ENCODE data around the gene OR52N2.

Gene OR52N2

DNA sequence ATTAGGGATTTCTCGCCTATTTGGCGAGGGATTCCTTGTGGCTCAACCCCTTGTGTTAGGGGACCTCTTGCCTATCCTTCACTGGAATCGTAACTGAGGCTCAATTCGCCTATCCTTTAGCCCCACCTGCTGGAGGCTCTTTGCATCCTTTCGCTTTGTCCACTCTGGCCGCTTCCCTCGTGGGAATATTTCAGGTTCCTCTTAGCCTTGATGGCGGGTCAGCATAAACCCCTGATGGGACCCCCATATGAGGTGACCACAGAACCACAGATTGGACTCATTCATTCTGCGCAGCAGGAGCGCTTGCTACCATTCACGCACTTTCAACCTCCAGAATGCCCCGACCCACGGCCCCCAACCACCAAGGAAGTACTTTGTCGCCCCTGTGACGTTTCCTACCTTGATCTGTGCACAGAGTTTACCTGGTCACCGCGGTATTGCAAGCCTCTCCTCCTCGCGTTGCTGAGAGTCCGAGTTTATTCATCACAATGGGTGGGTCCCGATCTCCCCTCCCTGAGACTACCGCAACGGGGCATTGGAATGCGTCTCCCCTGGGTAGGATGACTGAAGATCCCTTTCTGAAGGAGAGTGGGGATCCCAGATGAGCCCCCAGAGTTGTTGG is at the start of gene OR52N2:
OR52N2 (plus strand) TSS at position 425 of the 622 bp plus-strand sequence. CDS start 11,412 bp downstream, outside the sequence.
- TF ChIP-seq, protein P1, sequence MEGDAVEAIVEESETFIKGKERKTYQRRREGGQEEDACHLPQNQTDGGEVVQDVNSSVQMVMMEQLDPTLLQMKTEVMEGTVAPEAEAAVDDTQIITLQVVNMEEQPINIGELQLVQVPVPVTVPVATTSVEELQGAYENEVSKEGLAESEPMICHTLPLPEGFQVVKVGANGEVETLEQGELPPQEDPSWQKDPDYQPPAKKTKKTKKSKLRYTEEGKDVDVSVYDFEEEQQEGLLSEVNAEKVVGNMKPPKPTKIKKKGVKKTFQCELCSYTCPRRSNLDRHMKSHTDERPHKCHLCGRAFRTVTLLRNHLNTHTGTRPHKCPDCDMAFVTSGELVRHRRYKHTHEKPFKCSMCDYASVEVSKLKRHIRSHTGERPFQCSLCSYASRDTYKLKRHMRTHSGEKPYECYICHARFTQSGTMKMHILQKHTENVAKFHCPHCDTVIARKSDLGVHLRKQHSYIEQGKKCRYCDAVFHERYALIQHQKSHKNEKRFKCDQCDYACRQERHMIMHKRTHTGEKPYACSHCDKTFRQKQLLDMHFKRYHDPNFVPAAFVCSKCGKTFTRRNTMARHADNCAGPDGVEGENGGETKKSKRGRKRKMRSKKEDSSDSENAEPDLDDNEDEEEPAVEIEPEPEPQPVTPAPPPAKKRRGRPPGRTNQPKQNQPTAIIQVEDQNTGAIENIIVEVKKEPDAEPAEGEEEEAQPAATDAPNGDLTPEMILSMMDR (IDR thresholded peaks at IDR 0.05; ENCODE audit: extremely low read depth, missing control alignments): peak; percentile 72

DNA sequence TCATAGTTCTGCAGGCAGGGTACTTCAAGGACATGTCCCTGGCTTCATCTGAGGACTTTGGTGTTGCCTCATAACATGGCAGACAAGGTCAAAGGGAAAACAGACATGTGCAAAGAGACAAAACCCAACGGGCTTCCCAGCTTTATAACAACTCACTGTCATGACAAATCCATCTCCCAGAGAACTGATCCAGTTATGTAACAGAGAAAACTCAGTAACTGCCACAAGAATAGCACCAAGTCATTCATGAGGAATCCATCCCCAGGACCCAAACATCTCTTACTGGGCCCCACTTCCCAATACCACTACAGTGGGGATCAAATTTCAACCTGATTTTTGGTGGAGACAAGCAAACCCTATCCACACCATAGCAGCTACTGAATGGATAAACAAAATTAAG is 41.7 kb upstream of the OR52N2 start:
- TF ChIP-seq, protein P1 (IDR thresholded peaks at IDR 0.05; ENCODE audit: extremely low read depth, missing control alignments): no peak
- no peak for DNase-seq (ENCODE audit: low spot score)

More for the DNA sequence above, at the start of gene OR52N2:
- peak; percentile 50 for DNase-seq (ENCODE audit: low spot score)

DNA sequence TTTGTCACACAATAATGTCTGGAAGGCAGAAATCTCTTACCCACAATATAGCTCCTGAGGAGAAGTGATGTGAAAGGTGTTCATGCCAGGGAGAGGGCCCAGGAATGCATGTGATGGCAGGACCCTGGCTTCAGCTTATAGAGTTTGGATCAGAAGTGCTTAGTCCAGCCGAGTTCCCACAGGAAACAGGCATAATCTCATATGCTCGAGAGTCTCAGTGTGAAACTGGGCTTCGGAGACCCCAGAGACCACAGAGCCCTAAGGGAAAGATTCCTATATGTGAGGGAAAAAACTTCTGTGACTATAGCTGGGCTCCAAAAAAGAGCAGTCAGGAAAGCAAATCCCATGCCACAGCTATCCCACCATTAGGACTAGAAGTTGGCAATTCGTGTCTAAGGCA is 25.5 kb upstream of the OR52N2 start, which contains the start of gene OR52N5:
OR52N5 (minus strand) TSS at position 101 of the 400 bp plus-strand sequence. CDS start 4,721 bp downstream, outside the sequence.
- no peak for DNase-seq (ENCODE audit: low spot score)
- TF ChIP-seq, protein P1 (IDR thresholded peaks at IDR 0.05; ENCODE audit: extremely low read depth, missing control alignments): no peak

DNA sequence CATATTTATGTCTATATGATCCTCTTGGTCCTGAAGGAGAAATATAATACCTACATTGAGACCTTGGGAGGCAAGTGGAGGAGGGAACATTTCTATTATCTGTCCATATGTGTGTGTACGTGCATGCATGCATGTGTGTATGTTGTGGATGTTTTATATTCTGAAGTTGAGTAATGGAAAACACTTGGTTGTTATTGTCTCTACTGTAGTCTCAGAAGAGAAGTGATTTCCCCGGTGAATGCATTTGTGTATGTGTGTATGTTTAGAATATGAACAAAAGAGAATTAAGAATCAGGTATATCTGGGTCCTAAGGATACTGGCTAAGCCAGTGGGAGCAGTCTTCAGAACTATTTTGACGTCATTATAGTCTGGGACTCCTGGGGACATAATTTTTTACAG is 17.6 kb upstream of the OR52N2 start, which contains the start of gene OR52N1:
OR52N1 (minus strand) TSS at position 101 of the 400 bp plus-strand sequence. CDS start 2,449 bp downstream, outside the sequence.
- TF ChIP-seq, protein P1 (IDR thresholded peaks at IDR 0.05; ENCODE audit: extremely low read depth, missing control alignments): no peak
- no peak for DNase-seq (ENCODE audit: low spot score)

DNA sequence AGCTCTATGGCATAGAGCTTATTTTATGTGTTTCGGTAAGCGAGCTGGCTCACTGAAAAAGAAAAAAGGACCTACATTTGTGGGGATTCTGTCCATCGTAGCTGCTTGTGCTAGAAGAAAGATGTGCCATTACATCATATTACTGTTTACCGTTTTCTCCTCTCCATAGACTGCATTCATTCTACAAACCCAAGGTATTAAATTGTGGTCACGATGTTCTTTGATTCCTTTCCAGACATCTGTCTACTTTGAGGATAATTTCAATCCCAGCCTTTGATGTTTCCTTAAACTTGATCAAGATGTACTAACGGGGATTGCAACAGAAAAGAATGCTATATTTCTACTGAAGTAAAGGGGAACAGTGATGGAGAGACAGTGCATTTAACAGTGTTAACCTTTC is 12.2 kb upstream of the OR52N2 start:
- DNase-seq (ENCODE audit: low spot score): no peak
- TF ChIP-seq, protein P1 (IDR thresholded peaks at IDR 0.05; ENCODE audit: extremely low read depth, missing control alignments): no peak

DNA sequence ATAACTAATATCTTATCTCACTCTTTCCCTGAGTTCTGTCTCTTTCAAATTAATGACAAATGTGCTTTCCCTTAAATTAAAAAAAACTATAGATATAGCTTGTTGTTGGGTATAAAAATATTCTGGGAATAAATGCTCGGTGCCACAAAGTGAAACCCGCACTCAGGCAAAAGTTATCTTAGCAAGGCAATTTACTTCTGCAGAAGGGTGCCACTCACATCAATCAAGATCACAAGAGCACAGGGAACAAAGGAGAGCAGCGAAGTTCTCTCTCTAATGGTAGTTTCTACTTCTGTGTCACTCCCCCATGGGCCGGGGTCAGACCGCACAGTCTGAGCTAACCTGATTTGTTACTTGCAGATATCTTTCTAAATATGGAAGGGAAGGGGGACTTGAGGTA is 4.7 kb upstream of the OR52N2 start:
- no peak for DNase-seq (ENCODE audit: low spot score)
- TF ChIP-seq, protein P1 (IDR thresholded peaks at IDR 0.05; ENCODE audit: extremely low read depth, missing control alignments): no peak

DNA sequence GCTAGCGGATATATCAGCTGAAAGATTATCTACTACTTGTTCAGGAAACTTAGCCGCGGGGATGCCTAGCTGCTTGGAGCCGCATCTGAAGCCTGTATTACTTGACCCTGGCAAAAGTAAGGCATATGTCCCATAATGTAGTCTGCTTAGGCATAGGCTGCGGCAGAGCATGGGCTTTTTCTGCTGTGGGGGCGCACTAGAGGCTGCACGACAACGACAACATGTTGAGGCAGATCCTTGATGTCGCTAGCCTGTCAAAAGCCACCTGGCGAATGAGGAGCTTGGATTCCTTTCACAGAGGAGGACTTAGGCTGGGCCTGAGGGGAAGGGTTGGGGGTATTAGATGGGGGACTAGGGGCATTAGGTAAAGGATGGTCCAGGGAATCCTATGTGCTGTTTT is 1.1 kb upstream of the OR52N2 start:
- TF ChIP-seq, protein P1 (IDR thresholded peaks at IDR 0.05; ENCODE audit: extremely low read depth, missing control alignments): peak; percentile 12
- DNase-seq (ENCODE audit: low spot score): no peak

All from GM20000 (cell line).